Activated CD4-positive, alpha-beta T cell treated with anti-CD3 and anti-CD28 coated beads, Interleukin-2, amount 10 ng/mL, durations not matched to agents 7 days and 5 days (primary cell): Measurements from ENCODE around the gene MS4A6E. TPM values are rescaled to one million over a fixed set of nuclear protein-coding genes. Genes with fewer than 3 reads are reported as not detected.

Source experiments
- total RNA-seq, 2 experiments: library from RNA; stranded (reverse); gene quantifications; one replicate each; pipeline ENCODE4 v1.2.3, GENCODE V29; 2021

The MS4A6E gene
- total RNA-seq, 2 experiments from 2014 or later = not detected

Other genes starting within 250 kb of the MS4A6E start
- not detected for gene MS4A2, start 238.6 kb upstream of the MS4A6E start, total RNA-seq
- not detected for gene MS4A6A, start 144.2 kb upstream of the MS4A6E start, total RNA-seq
- not detected for gene MS4A4E, start 84.1 kb upstream of the MS4A6E start, total RNA-seq
- gene MS4A4A, start 46.6 kb upstream of the MS4A6E start, total RNA-seq = not detected
- not detected for gene MS4A7, start 51.3 kb downstream of the MS4A6E start, total RNA-seq
- not detected for gene MS4A14, start 69.2 kb downstream of the MS4A6E start, total RNA-seq
- not detected for gene MS4A5, start 102.3 kb downstream of the MS4A6E start, total RNA-seq
- gene MS4A1, start 128.6 kb downstream of the MS4A6E start, total RNA-seq = not detected
- gene MS4A12, start 165.5 kb downstream of the MS4A6E start, total RNA-seq = not detected
- gene MS4A13, start 188.1 kb downstream of the MS4A6E start, total RNA-seq = not detected